Neural cell (in vitro differentiated cells): ENCODE data around the gene DNAH17.

Experiments
- EP300 ChIP-seq: fragments of 450-650 bp; conservative IDR thresholded peaks from 2 replicates; pipeline ENCODE4 v1.6.1; 2014; ENCODE audit warnings: antibody characterized with exemption, mild to moderate bottlenecking, moderate library complexity; ENCODE audit not compliant: poor library complexity, severe bottlenecking
- EZH2 ChIP-seq: fragments of 200-600, 300-800 bp; shearing (Covaris generic), sonication (generic); IDR thresholded peaks from 2 replicates; pipeline ENCODE4 v1.6.1; 2014; ENCODE audit warnings: antibody characterized with exemption, low read length, borderline replicate concordance, mild to moderate bottlenecking; ENCODE audit not compliant: insufficient read depth, poor library complexity, severe bottlenecking
- MXI1 ChIP-seq: fragments of 450-650 bp; conservative IDR thresholded peaks from 2 replicates; pipeline ENCODE4 v1.6.1; 2014; ENCODE audit warnings: antibody characterized with exemption, mild to moderate bottlenecking; ENCODE audit not compliant: poor library complexity, severe bottlenecking
- RAD21 ChIP-seq: fragments of 450-650 bp; conservative IDR thresholded peaks from 2 replicates; pipeline ENCODE4 v1.6.1; 2014; ENCODE audit warnings: antibody characterized with exemption, mild to moderate bottlenecking, moderate library complexity
- TF ChIP-seq, protein P1 (sequence below): fragments of 450-650 bp; IDR thresholded peaks from 2 replicates; pipeline ENCODE4 v1.5.1; 2014; ENCODE audit warnings: antibody characterized with exemption, mild to moderate bottlenecking, moderate library complexity; ENCODE audit not compliant: poor library complexity, severe bottlenecking

DNA sequence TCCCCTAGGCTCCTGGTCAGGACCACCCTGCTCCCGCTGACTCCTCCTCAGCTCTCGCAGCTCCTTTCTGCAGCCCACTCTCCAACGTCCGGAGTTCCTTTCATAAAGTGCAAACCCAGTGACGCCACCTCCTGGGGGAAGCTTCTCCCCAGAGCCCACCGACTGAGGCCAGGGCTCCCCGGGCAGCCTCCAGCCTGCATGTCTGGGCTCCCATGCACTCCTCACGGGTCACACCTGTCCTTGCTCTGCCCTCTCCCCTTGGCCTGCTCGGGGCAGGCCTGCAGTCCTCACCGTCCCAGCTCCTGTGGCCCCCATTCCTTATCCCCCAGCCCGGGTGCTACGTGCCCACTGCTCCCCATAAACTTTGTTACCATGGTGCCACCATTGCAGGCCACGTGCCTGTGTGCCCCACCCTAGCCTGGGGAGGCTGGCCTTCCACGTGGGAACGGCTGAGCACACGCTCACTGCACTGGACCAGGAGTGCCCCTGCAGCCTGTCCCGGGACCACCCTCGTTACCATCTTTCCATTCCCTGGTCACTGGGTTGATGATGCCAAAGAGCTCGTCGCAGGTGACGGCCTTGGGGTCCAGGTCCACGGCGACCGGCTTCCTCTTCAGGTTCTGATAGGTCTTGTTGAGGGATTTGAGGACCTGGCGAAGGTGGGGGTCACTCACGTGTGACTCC is 84.9 kb downstream of the DNAH17 start:
- TF ChIP-seq, protein P1, sequence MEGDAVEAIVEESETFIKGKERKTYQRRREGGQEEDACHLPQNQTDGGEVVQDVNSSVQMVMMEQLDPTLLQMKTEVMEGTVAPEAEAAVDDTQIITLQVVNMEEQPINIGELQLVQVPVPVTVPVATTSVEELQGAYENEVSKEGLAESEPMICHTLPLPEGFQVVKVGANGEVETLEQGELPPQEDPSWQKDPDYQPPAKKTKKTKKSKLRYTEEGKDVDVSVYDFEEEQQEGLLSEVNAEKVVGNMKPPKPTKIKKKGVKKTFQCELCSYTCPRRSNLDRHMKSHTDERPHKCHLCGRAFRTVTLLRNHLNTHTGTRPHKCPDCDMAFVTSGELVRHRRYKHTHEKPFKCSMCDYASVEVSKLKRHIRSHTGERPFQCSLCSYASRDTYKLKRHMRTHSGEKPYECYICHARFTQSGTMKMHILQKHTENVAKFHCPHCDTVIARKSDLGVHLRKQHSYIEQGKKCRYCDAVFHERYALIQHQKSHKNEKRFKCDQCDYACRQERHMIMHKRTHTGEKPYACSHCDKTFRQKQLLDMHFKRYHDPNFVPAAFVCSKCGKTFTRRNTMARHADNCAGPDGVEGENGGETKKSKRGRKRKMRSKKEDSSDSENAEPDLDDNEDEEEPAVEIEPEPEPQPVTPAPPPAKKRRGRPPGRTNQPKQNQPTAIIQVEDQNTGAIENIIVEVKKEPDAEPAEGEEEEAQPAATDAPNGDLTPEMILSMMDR = no peak
- TF ChIP-seq EZH2 = no peak
- TF ChIP-seq MXI1 = no peak
- no peak for TF ChIP-seq EP300
- no peak for TF ChIP-seq RAD21
